ENCODE results near the gene KANSL1L. TPM values are rescaled to one million over a fixed set of nuclear protein-coding genes. Genes with fewer than 3 reads are reported as not detected.

KANSL1L gene
- total RNA-seq, 1 donor from 2014 or later: 18.3 TPM

GRCh38 chr2:209976698-209977385 is 194.4 kb downstream of the KANSL1L start:
- no peak for TF ChIP-seq CTCF (conservative IDR thresholded peaks at IDR 0.05)
- Mint-ChIP-seq H3K4me3 (no peak overlapping the region), H3K27me3 (ENCODE audit: low read depth) (no peaks in the 10 kb centered on the region), H3K36me3 (ENCODE audit: low read depth) (no peaks in the 10 kb centered on the region), H3K27ac (ENCODE audit: unreplicated experiment) (no peak overlapping the region), H3K9me3 (no peaks in the 10 kb centered on the region), H3K4me1 (no peaks in the 10 kb centered on the region)
- no peak for DNase-seq (ENCODE audit: low read depth, low spot score)

- no peak overlapping the region for H3K27ac Mint-ChIP-seq (ENCODE audit: unreplicated experiment)
- H3K36me3 Mint-ChIP-seq (ENCODE audit: low read depth): no peaks in the 10 kb centered on the region
- no peak for DNase-seq (ENCODE audit: low read depth, low spot score)
- H3K4me3 Mint-ChIP-seq: no peak overlapping the region
- no peaks in the 10 kb centered on the region for H3K4me1 Mint-ChIP-seq
- H3K27me3 Mint-ChIP-seq (ENCODE audit: low read depth): no peaks in the 10 kb centered on the region
- no peak for TF ChIP-seq CTCF (conservative IDR thresholded peaks at IDR 0.05)
- no peaks in the 10 kb centered on the region for H3K9me3 Mint-ChIP-seq
Observed at GRCh38 chr2:209974576-209974975, 196.6 kb downstream of the KANSL1L start.

- TF ChIP-seq CTCF (conservative IDR thresholded peaks at IDR 0.05): no peak
- Mint-ChIP-seq H3K27me3 (ENCODE audit: low read depth) (no peaks in the 10 kb centered on the region), H3K36me3 (ENCODE audit: low read depth) (no peaks in the 10 kb centered on the region), H3K9me3 (no peaks in the 10 kb centered on the region), H3K27ac (ENCODE audit: unreplicated experiment) (no peak overlapping the region), H3K4me1 (no peaks in the 10 kb centered on the region), H3K4me3 (no peak overlapping the region)
- no peak for DNase-seq (ENCODE audit: low read depth, low spot score)
Observed at GRCh38 chr2:209973328-209973727, 197.9 kb downstream of the KANSL1L start.

Other genes starting within 250 kb of the KANSL1L start
- gene RPE, start 168.8 kb downstream of the KANSL1L start, total RNA-seq: 59.8 and 60.2 TPM in 2 replicates
- gene ACADL, start 54.0 kb upstream of the KANSL1L start, total RNA-seq: 0.35 TPM in 1 of 2 replicates, not detected in the other
- gene MYL1, start 143.8 kb upstream of the KANSL1L start, total RNA-seq: not detected in 2 replicates

All from neural crest cell (in vitro differentiated cells).